Endothelial cell of umbilical vein (primary cell): ENCODE results near the gene GRID1. TPM values are rescaled to one million over a fixed set of nuclear protein-coding genes. Genes with fewer than 3 reads are reported as not detected.

Experiments
- BruUV-seq: library from RNA; stranded (reverse); fragments of 400-500 nt; replicated peaks from 2 replicates; lab custom pipeline; 2021; lab: Mats Ljungman, UMichigan
- CTCF ChIA-PET: fragments of 300-600, 350-600 bp; sonication (Branson Sonifier 250); formaldehyde crosslinking; loops from one replicate; lab custom pipeline; 2021; ENCODE audit warnings: antibody characterized with exemption, inconsistent platforms; lab: Charles Lee
- POLR2A ChIA-PET: fragments of 300-600, 350-600 bp; sonication (Branson Sonifier 250); formaldehyde crosslinking; loops from one replicate; lab custom pipeline; 2021; ENCODE audit warnings: antibody characterized with exemption, inconsistent platforms; lab: Charles Lee
- DNase-seq: peaks from one replicate; pipeline ENCODE4 v3.0.0-alpha.2; 2011; ENCODE audit warnings: low read depth, low spot score
- FAIRE-seq: peaks from 2 replicates; lab custom pipeline; 2011; peaks lifted over from hg19 to GRCh38; lab: Jason Lieb, UNC
- H2AFZ ChIP-seq: 2 replicates; pipeline ENCODE4 v1.6.0; 2012; ENCODE audit warnings: low read depth, low read length, control low read depth, inconsistent platforms
- H3K27ac ChIP-seq: 2 replicates; pipeline ENCODE4 v1.5.1; 2011; ENCODE audit warnings: low read depth, mild to moderate bottlenecking, control low read depth, low read length, moderate library complexity; ENCODE audit not compliant: insufficient read depth
- H3K27me3 ChIP-seq, 2 experiments: 2 replicates each; pipeline versions ENCODE4 v1.6.0 to v1.6.1; 2011; ENCODE audit warnings: low read length in 2 of 2, mixed read lengths in 1 of 2; ENCODE audit not compliant: control insufficient read depth in 2 of 2, insufficient read depth in 2 of 2
- H3K36me3 ChIP-seq, 2 experiments: 2 replicates in 1 of 2; 3 replicates in 1 of 2; pipeline ENCODE4 v1.5.1; 2011; ENCODE audit warnings: low read length in 2 of 2, mild to moderate bottlenecking in 1 of 2, moderate library complexity in 1 of 2; ENCODE audit not compliant: control insufficient read depth in 2 of 2, insufficient read depth in 2 of 2; ENCODE audit errors: extremely low read depth in 1 of 2
- H3K4me1 ChIP-seq: 3 replicates; pipeline ENCODE4 v1.5.1; 2011; ENCODE audit warnings: mild to moderate bottlenecking, low read length; ENCODE audit not compliant: control insufficient read depth, insufficient read depth; ENCODE audit errors: extremely low read depth
- H3K4me2 ChIP-seq: 2 replicates; pipeline ENCODE4 v1.6.1; 2011; ENCODE audit warnings: low read length, control low read depth, mixed read lengths; ENCODE audit not compliant: insufficient read depth
- H3K4me3 ChIP-seq, 3 experiments: fragments of 200-600 bp in 1 of 3; sonication (generic), shearing (Covaris generic) in 1 of 3; replicated peaks in 1 of 3; 2 replicates each; pipeline ENCODE4 v1.5.1; 2011 to 2016; ENCODE audit warnings: control low read depth in 3 of 3, low read length in 3 of 3, mild to moderate bottlenecking in 2 of 3, inconsistent platforms in 1 of 3, low read depth in 1 of 3, moderate library complexity in 1 of 3; ENCODE audit not compliant: insufficient read depth in 1 of 3
- H3K79me2 ChIP-seq: 2 replicates; pipeline ENCODE4 v1.6.0; 2012; ENCODE audit warnings: low read length, inconsistent platforms; ENCODE audit not compliant: control insufficient read depth, insufficient read depth
- H3K9ac ChIP-seq: replicated peaks from 2 replicates; pipeline ENCODE3; 2011; ENCODE audit warnings: low read length, control low read depth; ENCODE audit not compliant: insufficient read depth; ENCODE audit errors: extremely low read depth
- H3K9me1 ChIP-seq: replicated peaks from 3 replicates; pipeline ENCODE4 v1.6.0; 2011; ENCODE audit warnings: mild to moderate bottlenecking, low read length; ENCODE audit not compliant: control insufficient read depth, insufficient read depth; ENCODE audit errors: extremely low read depth
- H3K9me3 ChIP-seq: replicated peaks from 2 replicates; pipeline ENCODE4 v1.5.1; 2012; ENCODE audit warnings: low read length, inconsistent platforms; ENCODE audit not compliant: control insufficient read depth, insufficient read depth
- H4K20me1 ChIP-seq: replicated peaks from 2 replicates; pipeline ENCODE3; 2011; ENCODE audit warnings: mild to moderate bottlenecking, low read length; ENCODE audit not compliant: control insufficient read depth, insufficient read depth; ENCODE audit errors: extremely low read depth
- FOS ChIP-seq: IDR thresholded peaks from 2 replicates; pipeline ENCODE4 v1.6.1; 2011; ENCODE audit warnings: mild to moderate bottlenecking, low read length, moderate library complexity, borderline replicate concordance; ENCODE audit not compliant: insufficient read depth
- GATA2 ChIP-seq: IDR thresholded peaks from 2 replicates; pipeline ENCODE4 v1.7.0; 2011; ENCODE audit warnings: low read depth, mild to moderate bottlenecking, moderate library complexity, mixed read lengths, low read length; ENCODE audit not compliant: insufficient read length, insufficient read depth
- JUN ChIP-seq: IDR thresholded peaks from 2 replicates; pipeline ENCODE4 v1.6.1; 2011; ENCODE audit warnings: borderline replicate concordance, low read depth; ENCODE audit not compliant: insufficient read length, insufficient read depth
- MYC ChIP-seq: IDR thresholded peaks from one replicate; pipeline ENCODE4 v1.6.1; 2011; ENCODE audit warnings: mild to moderate bottlenecking, low read depth, low read length
- POLR2A ChIP-seq: IDR thresholded peaks from 2 replicates; pipeline ENCODE4 v1.6.1; 2012; ENCODE audit warnings: low read depth, mild to moderate bottlenecking, control low read depth, low read length
- POLR2AphosphoS5 ChIP-seq: IDR thresholded peaks from 2 replicates; pipeline ENCODE4 v1.6.1; 2012; ENCODE audit warnings: low read depth, mild to moderate bottlenecking, control low read depth, low read length, moderate library complexity; ENCODE audit not compliant: insufficient read depth
- dilution Hi-C: fragments of 300-500 bp; cut with MboI; formaldehyde crosslinking; loops from one replicate; pipeline ENCODE4 v1.15.0; 2019; ENCODE audit warnings: low sequenced_read_pairs; ENCODE audit not compliant: extremely low pct_ligation_motif_present
- intact Hi-C: fragments of 100-400 bp; cut with micrococcal nuclease; formaldehyde crosslinking; loops from one replicate; pipeline ENCODE4 v1.10.0; 2022
- polyA plus RNA-seq, 4 experiments: library from polyadenylated mRNA; depleted of rRNA in 3 of 4; stranded (reverse) in 3 of 4; unstranded in 1 of 4; fragments of >200 nt; gene quantifications; 2 replicates each; pipeline versions ENCODE4 v1.2.1 to v1.2.3, GENCODE V29; 2011 to 2012; ENCODE audit warnings: missing spikeins in 1 of 4
- total RNA-seq: library from RNA; stranded (reverse); gene quantifications from 2 replicates; pipeline ENCODE4 v1.2.3, GENCODE V29; 2021
- TF ChIP-seq, protein P1 (sequence below): IDR thresholded peaks from 2 replicates; pipeline ENCODE4 v1.6.1; 2011; ENCODE audit not compliant: insufficient read depth, insufficient read length
- TF ChIP-seq, protein P2 (sequence below), 2 donors: IDR thresholded peaks; 1 replicate in 1 of 2; 2 replicates in 1 of 2; pipeline ENCODE4 v1.5.1; 2011; ENCODE audit warnings: low read length in 2 of 2, mild to moderate bottlenecking in 2 of 2, moderate library complexity in 2 of 2, control low read depth in 1 of 2, inconsistent platforms in 1 of 2, low read depth in 1 of 2; ENCODE audit not compliant: insufficient read depth in 1 of 2; ENCODE audit errors: extremely low read depth in 1 of 2

GRID1 gene
- total and polyA plus RNA-seq, 2 donors (not counting 3 experiments of a cell fraction or from before 2014, with no cell fraction given) = not detected

DNA sequence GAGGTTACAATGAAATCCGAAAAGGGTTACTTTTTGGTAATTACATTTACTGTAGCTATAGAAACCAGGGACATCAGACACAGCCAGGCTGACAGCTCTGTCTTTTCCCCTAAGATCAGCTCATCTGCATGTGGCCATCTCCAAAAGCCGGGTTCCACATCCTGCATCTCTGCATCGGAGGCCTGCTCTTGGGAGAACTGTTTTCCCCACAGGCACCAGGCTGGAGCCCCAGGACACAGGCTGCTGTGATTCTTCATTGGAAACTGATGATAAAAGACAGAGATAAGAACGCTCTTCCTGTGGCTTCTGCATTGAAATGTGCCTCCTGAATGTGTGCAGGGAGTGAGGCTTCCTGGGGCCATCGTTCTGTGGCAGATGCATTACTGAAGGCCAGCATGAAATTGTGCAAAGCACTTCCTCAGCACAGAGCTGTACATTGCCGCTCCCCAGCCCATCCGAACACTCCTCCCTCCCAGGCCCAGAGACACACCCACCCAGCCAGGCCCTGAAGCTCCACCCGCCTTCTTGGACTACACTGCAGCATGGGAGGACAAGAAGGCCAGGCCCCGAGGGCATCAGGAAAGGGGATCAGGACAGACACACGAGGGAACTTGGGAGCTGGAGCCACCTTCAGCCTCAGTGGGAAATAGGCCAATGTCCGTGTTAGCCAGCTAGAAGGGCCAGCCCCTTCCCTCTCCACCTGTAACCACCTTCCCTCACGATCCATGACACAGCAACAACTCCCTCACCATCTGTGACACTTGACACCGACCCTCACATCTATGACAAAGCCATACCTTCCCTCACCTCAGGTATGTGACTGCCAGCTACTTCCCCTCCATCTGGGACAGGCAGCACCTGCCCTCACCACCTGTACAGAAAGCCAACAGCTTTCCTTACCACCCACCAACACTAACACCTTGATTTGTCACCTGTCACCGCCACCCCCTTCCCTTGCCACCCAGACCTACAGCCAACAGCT lies 113.2 kb downstream of the GRID1 start:
- H4K20me1 ChIP-seq = no peaks in the 10 kb centered on the region
- no peak for DNase-seq
- no peak overlapping the region for H2AFZ ChIP-seq
- H3K36me3 ChIP-seq = no peaks in the 10 kb centered on the region
- no peaks in the 10 kb centered on the region for H3K79me2 ChIP-seq
- ChIA-PET POLR2A (interaction anchor here (0.7 kb wide), 1 partner anchor 38 kb away, joined by 3 read pairs; no protein-coding TSS in a partner anchor), CTCF (no interaction called here)
- dilution Hi-C loops (no loop called here), intact Hi-C loops (no loop called here)
- H3K9ac ChIP-seq = no peak overlapping the region
- H3K4me3 ChIP-seq = no peak overlapping the region
- TF ChIP-seq MYC = no peak
- TF ChIP-seq JUN = no peak
- TF ChIP-seq, protein P1, sequence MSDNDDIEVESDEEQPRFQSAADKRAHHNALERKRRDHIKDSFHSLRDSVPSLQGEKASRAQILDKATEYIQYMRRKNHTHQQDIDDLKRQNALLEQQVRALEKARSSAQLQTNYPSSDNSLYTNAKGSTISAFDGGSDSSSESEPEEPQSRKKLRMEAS = no peak
- H3K9me3 ChIP-seq = no peaks in the 10 kb centered on the region
- no peak for FAIRE-seq
- no peak overlapping the region for H3K4me2 ChIP-seq
- no peaks in the 10 kb centered on the region for H3K4me1 ChIP-seq
- no TSS peak for BruUV-seq
- H3K27me3 ChIP-seq = no peaks in the 10 kb centered on the region
- H3K9me1 ChIP-seq = no peaks in the 10 kb centered on the region
- no peak overlapping the region for H3K27ac ChIP-seq

DNA sequence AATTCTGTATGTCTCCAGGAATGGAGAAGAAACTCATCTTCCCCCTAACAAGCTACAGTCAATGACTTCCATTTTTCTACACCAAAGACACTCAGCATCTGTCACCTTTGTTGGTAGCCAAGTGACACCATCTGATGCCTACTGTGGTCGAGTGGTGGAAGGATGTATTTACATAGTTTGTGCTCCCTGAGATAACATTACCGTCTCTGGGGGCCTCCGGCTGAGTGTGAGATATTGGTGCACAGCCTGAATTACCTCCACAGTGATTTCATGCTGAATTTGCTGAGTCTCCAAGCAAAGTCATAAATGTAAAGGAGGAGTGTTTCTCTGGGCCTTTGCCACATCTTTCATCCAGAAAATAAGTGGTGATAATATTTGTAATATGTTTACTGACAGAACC lies 114.0 kb downstream of the GRID1 start:
- intact Hi-C loops = no loop called here
- CTCF ChIA-PET = no interaction called here

More for the DNA sequence above, 114.0 kb downstream of the GRID1 start:
- no peak overlapping the region for H3K27ac ChIP-seq
- dilution Hi-C loops = no loop called here
- H3K36me3 ChIP-seq = no peaks in the 10 kb centered on the region
- POLR2A ChIA-PET = no interaction called here
- DNase-seq (no peak), FAIRE-seq (no peak)
- H2AFZ ChIP-seq = no peak overlapping the region
- no peaks in the 10 kb centered on the region for H3K79me2 ChIP-seq
- H3K9ac ChIP-seq = no peak overlapping the region
- H3K4me3 ChIP-seq = no peak overlapping the region
- no peaks in the 10 kb centered on the region for H3K27me3 ChIP-seq
- H3K4me2 ChIP-seq = no peak overlapping the region
- no peaks in the 10 kb centered on the region for H3K9me3 ChIP-seq
- no peaks in the 10 kb centered on the region for H4K20me1 ChIP-seq
- no peaks in the 10 kb centered on the region for H3K4me1 ChIP-seq
- no TSS peak for BruUV-seq
- TF ChIP-seq, protein P1 = no peak
- TF ChIP-seq MYC (no peak), FOS (no peak), POLR2A (no peak), POLR2AphosphoS5 (no peak), GATA2 (no peak)
- TF ChIP-seq, protein P2, sequence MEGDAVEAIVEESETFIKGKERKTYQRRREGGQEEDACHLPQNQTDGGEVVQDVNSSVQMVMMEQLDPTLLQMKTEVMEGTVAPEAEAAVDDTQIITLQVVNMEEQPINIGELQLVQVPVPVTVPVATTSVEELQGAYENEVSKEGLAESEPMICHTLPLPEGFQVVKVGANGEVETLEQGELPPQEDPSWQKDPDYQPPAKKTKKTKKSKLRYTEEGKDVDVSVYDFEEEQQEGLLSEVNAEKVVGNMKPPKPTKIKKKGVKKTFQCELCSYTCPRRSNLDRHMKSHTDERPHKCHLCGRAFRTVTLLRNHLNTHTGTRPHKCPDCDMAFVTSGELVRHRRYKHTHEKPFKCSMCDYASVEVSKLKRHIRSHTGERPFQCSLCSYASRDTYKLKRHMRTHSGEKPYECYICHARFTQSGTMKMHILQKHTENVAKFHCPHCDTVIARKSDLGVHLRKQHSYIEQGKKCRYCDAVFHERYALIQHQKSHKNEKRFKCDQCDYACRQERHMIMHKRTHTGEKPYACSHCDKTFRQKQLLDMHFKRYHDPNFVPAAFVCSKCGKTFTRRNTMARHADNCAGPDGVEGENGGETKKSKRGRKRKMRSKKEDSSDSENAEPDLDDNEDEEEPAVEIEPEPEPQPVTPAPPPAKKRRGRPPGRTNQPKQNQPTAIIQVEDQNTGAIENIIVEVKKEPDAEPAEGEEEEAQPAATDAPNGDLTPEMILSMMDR (IDR thresholded peaks at IDR 0.05; ENCODE audit: extremely low read depth in 1 of 2, insufficient read depth in 1 of 2, low read depth in 1 of 2, low read length in 2 of 2) = no peak
- no peaks in the 10 kb centered on the region for H3K9me1 ChIP-seq
